ENCODE results near the gene SMARCE1.

SMARCE1 gene

DNA sequence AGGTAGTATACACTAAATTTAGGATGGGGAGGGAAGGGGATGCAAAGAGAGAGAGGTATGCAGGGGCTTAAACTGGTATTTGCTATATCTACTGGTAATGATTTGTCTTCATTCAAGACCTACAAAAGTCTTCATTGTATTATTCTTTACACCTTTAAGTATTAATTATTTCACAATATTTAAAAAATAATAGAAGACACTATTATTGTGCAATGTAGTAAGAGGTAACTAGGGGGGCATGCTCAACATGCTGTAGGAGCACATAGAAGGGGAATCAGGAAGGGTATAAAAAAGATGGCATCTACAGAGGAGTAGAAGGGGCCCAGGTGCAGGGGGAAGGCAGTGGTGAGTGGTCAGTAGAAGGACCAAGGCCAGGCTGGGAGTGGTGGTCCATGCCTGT is 67.5 kb downstream of the SMARCE1 start:
- no peak for DNase-seq (ENCODE audit: low read depth)

DNA sequence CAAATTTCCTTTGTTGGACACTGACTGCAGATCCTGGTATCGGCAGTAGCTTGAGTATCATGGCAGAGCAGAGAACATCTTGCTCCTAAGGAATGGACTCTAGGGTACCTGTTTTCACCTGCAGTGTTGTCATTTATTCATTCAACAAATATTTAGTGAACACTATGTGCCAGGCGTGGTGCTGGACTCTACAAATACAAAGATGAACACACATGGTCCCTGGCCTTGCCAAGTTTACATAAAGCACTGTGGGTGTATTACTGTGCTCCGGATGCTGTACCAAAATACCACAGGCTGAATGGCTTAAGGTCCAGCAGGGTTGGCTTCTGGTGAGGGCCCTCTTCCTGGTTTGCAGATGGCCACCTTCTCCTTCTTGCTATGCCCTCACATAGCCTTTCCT is 68.1 kb downstream of the SMARCE1 start:
- no peak for DNase-seq (ENCODE audit: low read depth)

DNA sequence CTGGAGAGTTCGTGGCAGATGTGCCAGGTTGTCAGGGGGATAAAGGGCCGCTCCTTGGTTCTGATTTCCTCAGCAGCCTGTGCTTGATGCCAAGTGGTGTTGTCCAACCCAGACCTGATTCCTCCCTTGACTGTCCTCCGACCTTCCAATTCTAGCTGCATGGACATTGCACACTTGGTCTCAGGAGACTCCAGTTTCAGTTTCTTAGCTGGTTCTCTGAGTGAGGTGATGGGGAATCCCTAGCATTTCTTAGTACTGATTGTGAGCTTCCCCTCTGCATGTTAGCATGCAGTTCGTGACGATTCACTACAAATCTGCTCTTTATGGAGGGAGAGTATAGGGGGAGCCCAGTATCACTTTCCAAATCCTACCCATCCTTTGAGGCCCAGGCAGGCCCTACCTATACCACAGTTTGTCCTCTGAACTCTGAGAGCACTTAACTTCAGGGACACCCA is 70.0 kb downstream of the SMARCE1 start:
- no peak for DNase-seq (ENCODE audit: low read depth)

DNA sequence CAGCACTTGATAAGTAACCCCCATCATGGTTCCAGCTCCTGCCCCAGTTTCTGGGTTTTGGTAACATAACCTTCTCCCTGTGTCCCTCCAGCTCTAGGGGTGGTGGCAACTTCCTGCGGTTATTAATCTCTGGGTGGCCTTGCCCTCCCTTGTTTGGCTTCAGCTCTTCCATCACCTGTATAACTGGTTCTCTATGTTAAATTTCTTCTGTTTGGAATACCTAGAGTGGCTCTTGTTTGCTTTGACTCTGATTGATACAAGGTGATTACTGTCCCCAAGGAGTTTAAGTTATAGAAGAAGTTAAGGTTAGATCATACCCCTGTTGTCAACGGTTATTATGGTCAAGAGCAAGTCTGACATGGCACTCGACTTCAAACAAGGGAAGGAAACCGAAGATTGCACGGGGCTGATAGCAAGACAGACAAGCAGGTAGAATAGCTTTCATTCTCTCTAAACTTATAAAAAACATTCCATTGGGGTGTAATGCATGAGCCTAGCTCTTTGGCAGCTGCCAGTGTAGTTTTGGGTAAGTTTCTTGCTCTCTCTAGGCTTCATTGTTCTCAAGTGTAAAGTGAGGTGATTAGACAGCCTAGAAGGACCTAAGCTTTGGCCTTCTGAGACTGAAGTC is 71.4 kb downstream of the SMARCE1 start:
- no peak for DNase-seq (ENCODE audit: low read depth)

All from HS-27A (cell line).